Amniotic epithelial cell (primary cell): ENCODE results near the gene TRMT44.
"Not testable (repeated sequence)": the region's sequence is repeated elsewhere in the genome, so short reads cannot be mapped to it uniquely, and the experiment has no call there.

Source experiments
- DNase-seq: peaks from one replicate; pipeline ENCODE4 v3.0.0-alpha.2; 2010; ENCODE audit warnings: low read depth

Gene TRMT44

DNA sequence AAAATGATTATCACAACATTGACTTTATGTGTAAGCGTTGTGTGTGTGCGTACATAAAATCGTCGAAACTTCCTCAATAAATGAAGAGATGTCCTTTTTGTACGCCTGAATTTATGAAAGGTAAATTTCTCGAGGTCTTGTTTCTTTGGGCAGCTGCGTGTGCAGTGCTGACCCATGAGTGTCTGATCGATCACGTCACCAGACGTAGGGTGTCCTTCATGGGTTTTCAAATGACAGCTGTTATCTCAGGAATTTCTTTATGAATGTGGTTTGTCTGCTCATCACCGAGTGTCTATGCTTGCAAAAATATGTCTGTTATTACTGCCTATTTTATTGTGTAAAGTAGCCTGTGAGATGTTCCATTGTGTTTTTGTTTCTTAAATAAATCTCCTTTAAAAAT is 71.9 kb downstream of the TRMT44 start:
- no peak for DNase-seq

GRCh38 chr4:8513080-8513479 is 72.5 kb downstream of the TRMT44 start:
- DNase-seq, result not testable (repeated sequence)

GRCh38 chr4:8513931-8514330 is 73.4 kb downstream of the TRMT44 start:
- DNase-seq, result no peak

GRCh38 chr4:8514391-8514790 is 73.8 kb downstream of the TRMT44 start:
- no peak for DNase-seq

GRCh38 chr4:8515316-8516060 is 74.9 kb downstream of the TRMT44 start:
- DNase-seq, result no peak

DNA sequence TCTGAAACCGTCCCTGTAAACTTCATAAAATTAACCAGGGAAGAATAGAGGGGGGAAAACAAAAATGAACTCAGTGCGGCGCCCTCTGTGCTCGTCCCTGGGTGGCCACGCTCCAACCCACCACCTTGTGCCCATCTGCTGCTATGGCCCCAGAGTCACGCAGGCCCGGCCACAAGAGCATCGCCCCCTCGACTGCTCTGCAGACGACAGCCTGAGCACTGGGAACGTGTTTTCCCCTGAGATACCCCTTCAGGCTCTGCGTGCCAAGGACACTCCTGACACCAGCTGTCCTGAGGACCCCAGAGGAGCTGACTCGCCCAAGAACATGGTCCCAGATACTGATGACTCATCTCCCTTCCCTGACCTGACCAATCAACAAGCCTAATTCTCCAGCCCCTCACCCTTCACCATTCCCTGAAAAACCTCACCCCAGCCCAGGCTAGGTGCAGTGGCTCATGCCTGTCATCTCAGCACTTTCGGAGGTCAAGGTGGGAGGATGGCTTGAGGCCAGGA is 75.5 kb downstream of the TRMT44 start:
- DNase-seq, result no peak

GRCh38 chr4:8516996-8517550 is 76.5 kb downstream of the TRMT44 start:
- DNase-seq, result no peak

DNA sequence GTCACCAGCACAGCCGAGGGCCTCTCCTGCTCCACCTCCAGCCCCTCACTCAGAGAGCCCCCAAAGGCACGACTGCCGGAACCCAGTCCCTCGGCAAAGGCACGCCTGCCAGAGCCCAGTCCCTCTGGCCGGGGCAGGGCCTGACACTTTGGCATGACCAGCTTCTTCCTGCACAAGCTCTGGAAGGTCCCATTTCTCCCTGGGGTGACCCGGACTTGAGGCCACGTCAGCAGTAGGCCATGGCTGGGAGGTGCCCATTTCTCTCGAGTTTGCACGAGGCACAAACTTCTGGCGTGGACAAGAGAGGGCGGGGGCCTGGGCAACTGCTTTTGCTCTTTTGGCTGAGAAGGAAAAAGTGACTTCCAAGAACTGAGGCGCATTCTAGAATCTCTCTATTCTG is 77.4 kb downstream of the TRMT44 start:
- no peak for DNase-seq

DNA sequence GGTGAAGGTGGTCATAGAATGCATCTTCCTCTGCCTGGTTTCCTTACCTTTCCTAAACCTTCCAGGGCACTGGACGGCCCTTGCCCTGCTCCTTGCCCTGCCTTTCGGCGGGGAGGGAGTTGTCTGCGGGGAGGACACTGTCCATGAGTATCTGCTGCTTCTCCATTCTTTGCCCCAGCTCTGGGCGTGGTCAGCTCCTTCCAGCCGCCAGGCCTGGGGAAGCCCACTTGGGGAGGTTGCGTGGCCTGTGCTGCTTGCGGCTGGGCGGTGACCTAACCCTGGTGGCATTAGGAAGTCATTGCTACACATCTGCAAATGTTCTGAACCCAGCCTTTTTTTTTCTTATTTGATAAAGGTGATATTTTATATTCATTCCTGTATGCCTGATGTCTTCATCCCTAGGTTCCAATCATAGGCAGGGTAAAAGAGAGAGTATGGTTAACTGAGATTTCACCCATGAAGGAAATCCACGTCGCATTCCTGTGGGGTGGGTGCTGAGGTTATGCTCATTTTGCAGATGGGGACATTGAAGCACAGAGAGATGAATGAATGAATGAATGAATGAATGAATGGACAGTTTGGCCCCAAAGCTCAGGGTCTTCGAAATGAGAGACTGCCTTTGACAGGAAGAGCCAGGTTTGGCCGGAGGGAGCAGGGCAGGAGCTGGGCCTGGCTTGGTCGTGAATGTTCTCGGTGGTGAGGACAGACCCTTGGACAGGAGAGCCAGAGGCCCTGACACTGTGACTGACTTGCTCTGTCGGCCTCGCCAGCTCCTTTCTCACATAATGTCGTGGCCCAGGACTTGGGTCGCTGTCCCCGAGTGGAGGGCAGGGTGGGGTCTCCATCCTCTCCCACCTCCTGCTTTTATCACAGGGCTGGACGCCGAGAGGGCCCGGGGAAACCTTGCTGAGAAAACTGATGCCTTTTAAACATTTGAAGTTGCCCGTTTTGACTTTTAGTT is 81.9 kb downstream of the TRMT44 start:
- no peak for DNase-seq

GRCh38 chr4:8523175-8523574 is 82.6 kb downstream of the TRMT44 start:
- no peak for DNase-seq

DNA sequence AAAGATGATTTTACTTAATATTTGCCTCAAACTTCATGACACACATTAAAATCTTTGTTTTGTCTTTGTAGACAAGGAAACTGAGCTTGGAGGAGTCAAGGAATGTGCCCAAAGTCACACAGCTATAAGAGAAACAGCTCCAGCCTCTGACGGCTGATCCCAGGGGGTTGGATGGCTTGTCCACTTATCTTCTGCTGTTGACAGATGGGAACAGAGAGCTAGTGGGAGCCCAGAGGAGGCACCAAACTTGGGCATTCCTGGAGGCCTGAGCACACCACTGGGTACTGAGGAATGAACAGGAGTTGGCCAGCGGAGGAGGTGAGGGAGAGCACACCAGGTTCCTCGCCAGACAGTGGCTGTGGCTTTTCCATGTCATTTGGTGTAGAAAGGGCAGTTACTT is 83.2 kb downstream of the TRMT44 start:
- no peak for DNase-seq

DNA sequence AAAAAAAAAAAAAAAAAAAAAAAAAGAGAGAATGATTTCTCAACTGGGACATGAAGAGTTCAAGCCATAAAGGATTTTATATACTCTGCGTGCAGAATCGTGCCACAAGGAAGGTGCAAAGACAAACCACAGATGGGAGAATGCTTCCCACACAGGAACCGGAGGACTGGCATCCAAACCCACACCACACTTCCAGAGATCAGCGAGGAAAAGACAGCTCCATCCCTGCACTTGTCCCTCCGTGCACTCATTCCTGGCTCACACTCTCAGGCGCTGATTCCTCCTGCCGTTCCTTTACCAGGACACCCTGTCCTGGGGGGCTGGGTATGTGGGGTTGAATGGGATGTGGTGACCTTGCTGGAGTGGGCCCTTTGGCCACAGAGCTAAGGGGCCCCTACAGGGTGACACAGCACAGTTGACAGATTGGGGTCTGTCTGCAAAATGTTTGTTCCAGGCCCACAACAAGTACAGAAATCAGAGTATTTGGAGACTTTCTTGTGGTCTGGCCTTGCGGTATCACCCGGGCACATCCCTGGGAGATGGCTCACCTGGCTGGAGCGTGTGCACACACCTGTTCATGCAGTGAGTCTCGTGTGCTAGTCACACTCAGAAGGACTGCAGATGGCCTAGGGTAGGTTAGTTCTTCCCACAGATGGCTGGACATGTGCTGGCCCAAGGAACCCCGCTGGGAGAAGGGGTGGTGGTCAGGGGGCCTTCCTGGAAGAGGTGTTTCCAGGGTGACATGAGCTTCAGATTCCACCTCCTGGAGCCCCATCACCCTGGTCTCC is 84.2 kb downstream of the TRMT44 start:
- peak; percentile 49 for DNase-seq

- peak; percentile 81 for DNase-seq
Measured at GRCh38 chr4:8525383-8526120, 85.0 kb downstream of the TRMT44 start.
